Activated CD4-positive, alpha-beta T cell treated with anti-CD3 and anti-CD28 coated beads for 1 hour (primary cell): ENCODE measurements around the gene SLC29A3.

Experiments
- DNase-seq: peaks from one replicate; pipeline ENCODE4 v3.0.0-alpha.2; 2020

SLC29A3 gene

GRCh38 chr10:71325267-71325666 lies 6.2 kb downstream of the SLC29A3 start:
- no peak for DNase-seq

GRCh38 chr10:71326464-71326881 lies 7.4 kb downstream of the SLC29A3 start:
- no peak for DNase-seq

- DNase-seq: no peak
These were observed 11.8 kb downstream of the SLC29A3 start for GRCh38 chr10:71330789-71331404.

- no peak for DNase-seq
These were observed 12.7 kb downstream of the SLC29A3 start for GRCh38 chr10:71331736-71332135.

GRCh38 chr10:71332466-71332865 lies 13.4 kb downstream of the SLC29A3 start:
- no peak for DNase-seq

- no peak for DNase-seq
These were observed 14.2 kb downstream of the SLC29A3 start for GRCh38 chr10:71333129-71333887.

- DNase-seq: no peak
These were observed 15.2 kb downstream of the SLC29A3 start for GRCh38 chr10:71334221-71334791.

- no peak for DNase-seq
These were observed 16.2 kb downstream of the SLC29A3 start for GRCh38 chr10:71335173-71335708.

GRCh38 chr10:71336632-71337031 lies 17.6 kb downstream of the SLC29A3 start:
- DNase-seq: no peak

- DNase-seq: no peak
These were observed 18.2 kb downstream of the SLC29A3 start for GRCh38 chr10:71337219-71337701.

GRCh38 chr10:71338728-71339495 lies 19.9 kb downstream of the SLC29A3 start:
- no peak for DNase-seq

GRCh38 chr10:71339796-71340589 lies 20.9 kb downstream of the SLC29A3 start:
- no peak for DNase-seq

GRCh38 chr10:71342573-71343391 lies 23.7 kb downstream of the SLC29A3 start:
- DNase-seq: no peak

GRCh38 chr10:71343392-71343773 lies 24.3 kb downstream of the SLC29A3 start:
- DNase-seq: no peak

- no peak for DNase-seq
These were observed 25.3 kb downstream of the SLC29A3 start for GRCh38 chr10:71344154-71344925.

GRCh38 chr10:71344993-71345480 lies 26.0 kb downstream of the SLC29A3 start:
- no peak for DNase-seq

GRCh38 chr10:71345694-71346093 lies 26.6 kb downstream of the SLC29A3 start:
- no peak for DNase-seq

- DNase-seq: no peak
These were observed 27.7 kb downstream of the SLC29A3 start for GRCh38 chr10:71346731-71347130.

- no peak for DNase-seq
These were observed 28.7 kb downstream of the SLC29A3 start for GRCh38 chr10:71347587-71348395.
